Measurements from ENCODE around the gene SRSF9. TPM values are rescaled to one million over a fixed set of nuclear protein-coding genes. Genes with fewer than 3 reads are reported as not detected.

Gene SRSF9
- total RNA-seq, 1 experiment from 2014 or later: 302 TPM

GRCh38 chr12:120428597-120429229 is 40.8 kb downstream of the SRSF9 start:
- Histone ChIP-seq H3K23ac (ENCODE audit: insufficient read length, low read depth, low read length) (no peak overlapping the region), H2BK120ac (ENCODE audit: low read depth, low read length, poor library complexity, severe bottlenecking) (no peak overlapping the region), H3K23me2 (ENCODE audit: insufficient read length, low read depth, low read length, poor library complexity, severe bottlenecking) (no peaks in the 10 kb centered on the region), H3K9ac (ENCODE audit: extremely low read depth, insufficient read length, low read length) (no peak overlapping the region), H2AFZ (ENCODE audit: low read length) (no peak overlapping the region), H4K5ac (ENCODE audit: insufficient read length, low read depth, low read length) (no peak overlapping the region), H4K91ac (ENCODE audit: insufficient read length, low read depth, low read length) (no peak overlapping the region), H2BK15ac (ENCODE audit: low read depth, low read length) (no peak overlapping the region), H3K4ac (ENCODE audit: low read depth, low read length) (no peak overlapping the region), H3T11ph (ENCODE audit: low read length) (no peak overlapping the region), H3K79me2 (ENCODE audit: insufficient read depth, low read length) (no peaks in the 10 kb centered on the region), H2AK5ac (ENCODE audit: insufficient read length, low read length) (no peak overlapping the region), H3K27me3 (ENCODE audit: insufficient read depth, low read length) (no peaks in the 10 kb centered on the region), H4K8ac (replicated peaks; ENCODE audit: insufficient read length, low read depth, low read length) (no peak overlapping the region), H3K14ac (ENCODE audit: insufficient read depth, low read length) (no peak overlapping the region), H3K4me2 (ENCODE audit: insufficient read depth, insufficient read length, low read length) (no peak overlapping the region), H3K79me1 (ENCODE audit: insufficient read depth, low read depth, low read length, poor library complexity, severe bottlenecking) (no peaks in the 10 kb centered on the region), H3K4me1 (ENCODE audit: insufficient read depth, low read length) (no peaks in the 10 kb centered on the region; the same call in 1 of the 2 replicates), H3K27ac (ENCODE audit: insufficient read length, low read depth, low read length) (no peak overlapping the region), H3K18ac (ENCODE audit: insufficient read length, low read depth, low read length) (no peak overlapping the region), H2BK5ac (ENCODE audit: insufficient read length, low read length) (no peak overlapping the region), H3K9me3 (ENCODE audit: control insufficient read depth, low read depth, low read length) (no peaks in the 10 kb centered on the region), H3K56ac (ENCODE audit: insufficient read length, low read depth, low read length) (no peak overlapping the region), H4K20me1 (ENCODE audit: control insufficient read depth, insufficient read depth, insufficient read length) (no peaks in the 10 kb centered on the region), H2BK20ac (ENCODE audit: low read depth, low read length, poor library complexity, severe bottlenecking) (no peak overlapping the region), H2BK12ac (ENCODE audit: insufficient read length, low read depth, low read length) (no peak overlapping the region)
- H3K27ac Mint-ChIP-seq: peak overlapping the region in 2 of 3 experiments; percentile 17 to 82; a peak in 1 of 7 replicates
- H3K36me3 Mint-ChIP-seq (ENCODE audit: insufficient read depth in 1 of 3, low read depth in 3 of 3): no peaks in the 10 kb centered on the region
- TF ChIP-seq CTCF (conservative IDR thresholded peaks at IDR 0.05): no peak
- H3K4me1 Mint-ChIP-seq: peaks cover 15 to 17% of the 10 kb centered on the region in 2 experiments
- H3K27me3 Mint-ChIP-seq (ENCODE audit: low read depth): peaks cover under 1% of the 10 kb centered on the region; the same call in 1 of the 2 replicates
- no peak for DNase-seq
- WGBS (ENCODE audit: extremely low coverage, insufficient read length, low lambda C conversion rate): no CpG with 5 or more reads among the region's 8 CpGs
- H3K4me3 Mint-ChIP-seq: peak overlapping the region in 1 of 2 experiments; percentile 55; a peak in 1 of 5 replicates
- H3K9me3 Mint-ChIP-seq: no peaks in the 10 kb centered on the region

Measured in H9 (cell line).